Mammary epithelial cell (primary cell): Measurements from ENCODE around the gene ARHGEF10L.

Source experiments
- EZH2 ChIP-seq: IDR thresholded peaks from 2 replicates; pipeline ENCODE4 v1.6.1; 2012; ENCODE audit warnings: low read length, inconsistent platforms, borderline replicate concordance
- TF ChIP-seq, protein P1 (sequence below), 2 donors: IDR thresholded peaks in 1 of 2; conservative IDR thresholded peaks in 1 of 2; 2 replicates each; pipeline ENCODE4 v1.5.1; 2011 to 2012; ENCODE audit warnings: inconsistent platforms in 2 of 2, low read length in 2 of 2, mild to moderate bottlenecking in 2 of 2, control low read depth in 1 of 2, low read depth in 1 of 2; ENCODE audit not compliant: insufficient read depth in 1 of 2; ENCODE audit errors: extremely low read depth in 1 of 2

DNA sequence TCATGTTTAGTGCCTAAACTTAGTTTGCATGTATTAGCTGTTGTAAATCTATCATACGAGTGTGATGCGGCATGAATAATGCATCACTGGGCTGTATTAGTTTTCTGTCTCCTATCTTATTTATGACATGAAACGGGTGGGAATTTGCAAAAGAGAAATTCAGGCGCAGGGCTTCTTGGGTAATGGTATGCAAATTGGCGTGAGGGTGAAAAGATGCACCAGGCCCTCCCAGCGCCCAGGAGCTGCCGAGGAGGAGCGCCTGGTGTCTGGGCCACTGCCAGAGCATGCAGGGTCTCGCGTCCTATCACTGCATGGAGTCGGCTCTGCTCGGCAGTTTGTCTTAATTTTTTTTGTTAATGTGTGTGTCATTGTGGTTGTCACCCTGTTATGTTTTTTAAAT, 132.7 kb downstream of the ARHGEF10L start:
- TF ChIP-seq, protein P1, sequence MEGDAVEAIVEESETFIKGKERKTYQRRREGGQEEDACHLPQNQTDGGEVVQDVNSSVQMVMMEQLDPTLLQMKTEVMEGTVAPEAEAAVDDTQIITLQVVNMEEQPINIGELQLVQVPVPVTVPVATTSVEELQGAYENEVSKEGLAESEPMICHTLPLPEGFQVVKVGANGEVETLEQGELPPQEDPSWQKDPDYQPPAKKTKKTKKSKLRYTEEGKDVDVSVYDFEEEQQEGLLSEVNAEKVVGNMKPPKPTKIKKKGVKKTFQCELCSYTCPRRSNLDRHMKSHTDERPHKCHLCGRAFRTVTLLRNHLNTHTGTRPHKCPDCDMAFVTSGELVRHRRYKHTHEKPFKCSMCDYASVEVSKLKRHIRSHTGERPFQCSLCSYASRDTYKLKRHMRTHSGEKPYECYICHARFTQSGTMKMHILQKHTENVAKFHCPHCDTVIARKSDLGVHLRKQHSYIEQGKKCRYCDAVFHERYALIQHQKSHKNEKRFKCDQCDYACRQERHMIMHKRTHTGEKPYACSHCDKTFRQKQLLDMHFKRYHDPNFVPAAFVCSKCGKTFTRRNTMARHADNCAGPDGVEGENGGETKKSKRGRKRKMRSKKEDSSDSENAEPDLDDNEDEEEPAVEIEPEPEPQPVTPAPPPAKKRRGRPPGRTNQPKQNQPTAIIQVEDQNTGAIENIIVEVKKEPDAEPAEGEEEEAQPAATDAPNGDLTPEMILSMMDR (conservative IDR thresholded peaks at IDR 0.05 in 1 of 2, IDR thresholded peaks at IDR 0.05 in 1 of 2; ENCODE audit: extremely low read depth in 1 of 2, insufficient read depth in 1 of 2, low read depth in 1 of 2, low read length in 2 of 2), result no peak
- no peak for TF ChIP-seq EZH2
